HL-60 (cell line): ENCODE measurements around the gene SLC29A3.
"Not testable (repeated sequence)": the region's sequence is repeated elsewhere in the genome, so short reads cannot be mapped to it uniquely, and the experiment has no call there.

Source experiments
- DNase-seq, 2 experiments: peaks; one replicate each; pipeline ENCODE4 v3.0.0-alpha.2; 2010 to 2020; ENCODE audit warnings: low read depth in 1 of 2, low spot score in 1 of 2
- H3K27ac ChIP-seq: fragments of 250-450 bp; sonication (Bioruptor Pico); replicated peaks from 2 replicates; pipeline ENCODE4 v1.5.1; 2020; ENCODE audit warnings: mild to moderate bottlenecking, moderate library complexity
- H3K27me3 ChIP-seq: fragments of 250-450 bp; sonication (Bioruptor Pico); 2 replicates; pipeline ENCODE4 v1.5.1; 2021; ENCODE audit warnings: mild to moderate bottlenecking, moderate library complexity; ENCODE audit not compliant: insufficient read depth, poor library complexity, severe bottlenecking
- H3K4me3 ChIP-seq: replicated peaks from 2 replicates; pipeline ENCODE4 v1.5.1; 2011; ENCODE audit warnings: mild to moderate bottlenecking, control low read depth, low read length; ENCODE audit not compliant: insufficient read depth
- GABPA ChIP-seq: IDR thresholded peaks from 2 replicates; pipeline ENCODE4 v1.6.1; 2012; ENCODE audit warnings: low read depth
- POLR2AphosphoS5 ChIP-seq: IDR thresholded peaks from 2 replicates; pipeline ENCODE4 v1.6.1; 2012; ENCODE audit warnings: low read depth
- REST ChIP-seq: IDR thresholded peaks from 2 replicates; pipeline ENCODE4 v1.6.1; 2012; ENCODE audit warnings: low read depth; ENCODE audit not compliant: insufficient replicate concordance
- SPI1 ChIP-seq: IDR thresholded peaks from 2 replicates; pipeline ENCODE4 v1.6.1; 2012; ENCODE audit warnings: low read depth, mild to moderate bottlenecking, borderline replicate concordance
- TF ChIP-seq, protein P1 (sequence below): IDR thresholded peaks from one replicate; pipeline ENCODE4 v1.5.1; 2011; ENCODE audit warnings: low read length, control low read depth, inconsistent platforms; ENCODE audit not compliant: insufficient read depth

SLC29A3 gene

GRCh38 chr10:71295641-71296040 is 23.4 kb upstream of the SLC29A3 start:
- Histone ChIP-seq H3K4me3 (no peak overlapping the region), H3K27ac (no peak overlapping the region), H3K27me3 (no peaks in the 10 kb centered on the region)
- TF ChIP-seq GABPA (no peak), REST (no peak), SPI1 (no peak)
- DNase-seq, result no peak

GRCh38 chr10:71296086-71296485 is 23.0 kb upstream of the SLC29A3 start:
- Histone ChIP-seq H3K27ac (no peak overlapping the region), H3K27me3 (no peaks in the 10 kb centered on the region), H3K4me3 (no peak overlapping the region)
- no peak for DNase-seq
- TF ChIP-seq REST, result no peak
- no peak for TF ChIP-seq POLR2AphosphoS5
- no peak for TF ChIP-seq SPI1
- TF ChIP-seq GABPA, result no peak
- TF ChIP-seq, protein P1, sequence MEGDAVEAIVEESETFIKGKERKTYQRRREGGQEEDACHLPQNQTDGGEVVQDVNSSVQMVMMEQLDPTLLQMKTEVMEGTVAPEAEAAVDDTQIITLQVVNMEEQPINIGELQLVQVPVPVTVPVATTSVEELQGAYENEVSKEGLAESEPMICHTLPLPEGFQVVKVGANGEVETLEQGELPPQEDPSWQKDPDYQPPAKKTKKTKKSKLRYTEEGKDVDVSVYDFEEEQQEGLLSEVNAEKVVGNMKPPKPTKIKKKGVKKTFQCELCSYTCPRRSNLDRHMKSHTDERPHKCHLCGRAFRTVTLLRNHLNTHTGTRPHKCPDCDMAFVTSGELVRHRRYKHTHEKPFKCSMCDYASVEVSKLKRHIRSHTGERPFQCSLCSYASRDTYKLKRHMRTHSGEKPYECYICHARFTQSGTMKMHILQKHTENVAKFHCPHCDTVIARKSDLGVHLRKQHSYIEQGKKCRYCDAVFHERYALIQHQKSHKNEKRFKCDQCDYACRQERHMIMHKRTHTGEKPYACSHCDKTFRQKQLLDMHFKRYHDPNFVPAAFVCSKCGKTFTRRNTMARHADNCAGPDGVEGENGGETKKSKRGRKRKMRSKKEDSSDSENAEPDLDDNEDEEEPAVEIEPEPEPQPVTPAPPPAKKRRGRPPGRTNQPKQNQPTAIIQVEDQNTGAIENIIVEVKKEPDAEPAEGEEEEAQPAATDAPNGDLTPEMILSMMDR, result no peak

DNA sequence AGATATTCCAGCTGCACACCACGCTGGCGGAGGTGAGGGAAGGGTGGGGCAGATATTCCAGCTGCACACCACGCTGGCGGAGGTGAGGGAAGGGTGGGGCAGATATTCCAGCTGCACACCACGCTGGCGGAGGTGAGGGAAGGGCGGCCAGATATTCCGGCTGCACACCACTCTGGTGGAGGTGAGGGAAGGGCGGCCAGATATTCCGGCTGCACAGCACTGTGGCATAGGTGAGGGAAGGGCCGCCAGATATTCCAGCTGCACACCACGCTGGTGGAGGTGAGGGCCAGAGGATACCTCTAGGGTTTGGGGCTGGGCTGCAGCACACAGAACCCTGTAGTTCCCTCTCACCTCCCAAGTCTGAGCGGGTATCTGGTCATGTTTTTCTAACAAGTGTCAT is 22.2 kb upstream of the SLC29A3 start:
- not testable (repeated sequence) for H3K27ac ChIP-seq, DNase-seq, H3K4me3 ChIP-seq, H3K27me3 ChIP-seq

DNA sequence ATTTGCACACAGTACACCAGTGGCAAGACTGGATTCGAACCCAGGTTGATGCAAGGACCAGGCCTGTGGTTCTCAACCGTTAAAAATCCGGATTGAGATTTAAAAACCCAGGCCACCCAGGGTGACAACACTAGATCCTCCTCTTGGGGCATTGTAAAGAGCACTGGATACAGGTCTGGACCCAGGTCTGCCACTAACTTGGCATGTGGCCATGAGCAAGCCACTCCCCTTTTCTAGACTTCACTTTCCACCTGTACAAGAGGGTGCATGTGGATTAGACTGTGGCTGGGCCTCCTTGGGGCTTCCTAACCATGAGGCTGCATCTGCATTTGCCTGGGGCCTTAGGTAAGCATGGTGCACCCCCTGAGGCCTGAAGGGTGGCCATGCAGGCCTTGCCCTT is 21.7 kb upstream of the SLC29A3 start:
- Histone ChIP-seq H3K27me3 (no peaks in the 10 kb centered on the region), H3K4me3 (no peak overlapping the region), H3K27ac (no peak overlapping the region)
- TF ChIP-seq GABPA (no peak), REST (no peak), SPI1 (no peak), POLR2AphosphoS5 (no peak)
- TF ChIP-seq, protein P1, result no peak
- no peak for DNase-seq
